Measurements from ENCODE around the gene GNPNAT1. TPM values are rescaled to one million over a fixed set of nuclear protein-coding genes. Genes with fewer than 3 reads are reported as not detected.

Gene GNPNAT1
- total and polyA plus RNA-seq, 9 of the 15 experiments (the other 6 are each of a cell fraction or from before 2014, with no cell fraction given) = 15.8 to 27.7 (median 25.3) TPM

DNA sequence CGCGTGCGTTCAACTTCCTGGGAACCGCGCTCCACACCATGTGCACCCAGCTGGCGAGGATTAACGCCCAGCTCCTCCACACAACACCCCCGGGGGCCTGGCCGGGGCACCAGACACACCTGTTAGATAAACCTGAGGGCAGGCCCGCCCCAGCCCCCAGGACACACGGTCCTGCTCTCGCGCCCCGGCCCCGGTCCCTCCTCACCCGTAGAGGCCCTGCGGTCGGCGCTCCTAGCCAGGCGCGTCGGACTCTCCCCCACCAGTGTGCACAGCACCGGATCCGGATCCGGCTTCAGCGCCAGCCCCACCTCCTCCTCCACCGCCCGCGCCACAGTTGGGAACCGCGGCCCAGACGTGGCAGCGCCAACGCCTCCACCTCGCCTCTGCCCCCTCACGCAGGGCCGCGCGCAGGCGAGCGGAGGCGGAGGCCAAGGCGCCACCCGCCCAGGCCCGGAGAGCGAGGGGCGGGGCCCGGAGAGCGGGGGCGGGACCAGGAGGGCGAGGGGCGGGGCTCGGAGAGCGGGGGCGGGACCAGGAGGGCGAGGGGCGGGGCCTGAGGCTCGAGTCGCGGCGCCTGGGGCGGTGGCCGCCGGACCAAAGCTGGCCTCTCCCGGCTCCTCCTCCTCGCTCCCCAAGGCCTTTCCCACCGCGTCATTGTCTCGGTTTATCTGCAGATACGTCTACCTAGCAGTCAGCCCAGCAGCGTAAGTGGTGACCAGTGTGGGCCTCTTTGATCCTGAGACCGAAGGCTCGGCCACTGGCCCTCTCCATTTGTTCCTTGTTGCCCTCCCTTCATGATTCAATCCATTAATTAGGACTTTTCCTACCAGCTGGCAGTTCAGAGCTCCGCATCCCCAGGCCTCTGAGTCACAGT, at the start of gene GNPNAT1 (continued):
- TF ChIP-seq, protein P1, sequence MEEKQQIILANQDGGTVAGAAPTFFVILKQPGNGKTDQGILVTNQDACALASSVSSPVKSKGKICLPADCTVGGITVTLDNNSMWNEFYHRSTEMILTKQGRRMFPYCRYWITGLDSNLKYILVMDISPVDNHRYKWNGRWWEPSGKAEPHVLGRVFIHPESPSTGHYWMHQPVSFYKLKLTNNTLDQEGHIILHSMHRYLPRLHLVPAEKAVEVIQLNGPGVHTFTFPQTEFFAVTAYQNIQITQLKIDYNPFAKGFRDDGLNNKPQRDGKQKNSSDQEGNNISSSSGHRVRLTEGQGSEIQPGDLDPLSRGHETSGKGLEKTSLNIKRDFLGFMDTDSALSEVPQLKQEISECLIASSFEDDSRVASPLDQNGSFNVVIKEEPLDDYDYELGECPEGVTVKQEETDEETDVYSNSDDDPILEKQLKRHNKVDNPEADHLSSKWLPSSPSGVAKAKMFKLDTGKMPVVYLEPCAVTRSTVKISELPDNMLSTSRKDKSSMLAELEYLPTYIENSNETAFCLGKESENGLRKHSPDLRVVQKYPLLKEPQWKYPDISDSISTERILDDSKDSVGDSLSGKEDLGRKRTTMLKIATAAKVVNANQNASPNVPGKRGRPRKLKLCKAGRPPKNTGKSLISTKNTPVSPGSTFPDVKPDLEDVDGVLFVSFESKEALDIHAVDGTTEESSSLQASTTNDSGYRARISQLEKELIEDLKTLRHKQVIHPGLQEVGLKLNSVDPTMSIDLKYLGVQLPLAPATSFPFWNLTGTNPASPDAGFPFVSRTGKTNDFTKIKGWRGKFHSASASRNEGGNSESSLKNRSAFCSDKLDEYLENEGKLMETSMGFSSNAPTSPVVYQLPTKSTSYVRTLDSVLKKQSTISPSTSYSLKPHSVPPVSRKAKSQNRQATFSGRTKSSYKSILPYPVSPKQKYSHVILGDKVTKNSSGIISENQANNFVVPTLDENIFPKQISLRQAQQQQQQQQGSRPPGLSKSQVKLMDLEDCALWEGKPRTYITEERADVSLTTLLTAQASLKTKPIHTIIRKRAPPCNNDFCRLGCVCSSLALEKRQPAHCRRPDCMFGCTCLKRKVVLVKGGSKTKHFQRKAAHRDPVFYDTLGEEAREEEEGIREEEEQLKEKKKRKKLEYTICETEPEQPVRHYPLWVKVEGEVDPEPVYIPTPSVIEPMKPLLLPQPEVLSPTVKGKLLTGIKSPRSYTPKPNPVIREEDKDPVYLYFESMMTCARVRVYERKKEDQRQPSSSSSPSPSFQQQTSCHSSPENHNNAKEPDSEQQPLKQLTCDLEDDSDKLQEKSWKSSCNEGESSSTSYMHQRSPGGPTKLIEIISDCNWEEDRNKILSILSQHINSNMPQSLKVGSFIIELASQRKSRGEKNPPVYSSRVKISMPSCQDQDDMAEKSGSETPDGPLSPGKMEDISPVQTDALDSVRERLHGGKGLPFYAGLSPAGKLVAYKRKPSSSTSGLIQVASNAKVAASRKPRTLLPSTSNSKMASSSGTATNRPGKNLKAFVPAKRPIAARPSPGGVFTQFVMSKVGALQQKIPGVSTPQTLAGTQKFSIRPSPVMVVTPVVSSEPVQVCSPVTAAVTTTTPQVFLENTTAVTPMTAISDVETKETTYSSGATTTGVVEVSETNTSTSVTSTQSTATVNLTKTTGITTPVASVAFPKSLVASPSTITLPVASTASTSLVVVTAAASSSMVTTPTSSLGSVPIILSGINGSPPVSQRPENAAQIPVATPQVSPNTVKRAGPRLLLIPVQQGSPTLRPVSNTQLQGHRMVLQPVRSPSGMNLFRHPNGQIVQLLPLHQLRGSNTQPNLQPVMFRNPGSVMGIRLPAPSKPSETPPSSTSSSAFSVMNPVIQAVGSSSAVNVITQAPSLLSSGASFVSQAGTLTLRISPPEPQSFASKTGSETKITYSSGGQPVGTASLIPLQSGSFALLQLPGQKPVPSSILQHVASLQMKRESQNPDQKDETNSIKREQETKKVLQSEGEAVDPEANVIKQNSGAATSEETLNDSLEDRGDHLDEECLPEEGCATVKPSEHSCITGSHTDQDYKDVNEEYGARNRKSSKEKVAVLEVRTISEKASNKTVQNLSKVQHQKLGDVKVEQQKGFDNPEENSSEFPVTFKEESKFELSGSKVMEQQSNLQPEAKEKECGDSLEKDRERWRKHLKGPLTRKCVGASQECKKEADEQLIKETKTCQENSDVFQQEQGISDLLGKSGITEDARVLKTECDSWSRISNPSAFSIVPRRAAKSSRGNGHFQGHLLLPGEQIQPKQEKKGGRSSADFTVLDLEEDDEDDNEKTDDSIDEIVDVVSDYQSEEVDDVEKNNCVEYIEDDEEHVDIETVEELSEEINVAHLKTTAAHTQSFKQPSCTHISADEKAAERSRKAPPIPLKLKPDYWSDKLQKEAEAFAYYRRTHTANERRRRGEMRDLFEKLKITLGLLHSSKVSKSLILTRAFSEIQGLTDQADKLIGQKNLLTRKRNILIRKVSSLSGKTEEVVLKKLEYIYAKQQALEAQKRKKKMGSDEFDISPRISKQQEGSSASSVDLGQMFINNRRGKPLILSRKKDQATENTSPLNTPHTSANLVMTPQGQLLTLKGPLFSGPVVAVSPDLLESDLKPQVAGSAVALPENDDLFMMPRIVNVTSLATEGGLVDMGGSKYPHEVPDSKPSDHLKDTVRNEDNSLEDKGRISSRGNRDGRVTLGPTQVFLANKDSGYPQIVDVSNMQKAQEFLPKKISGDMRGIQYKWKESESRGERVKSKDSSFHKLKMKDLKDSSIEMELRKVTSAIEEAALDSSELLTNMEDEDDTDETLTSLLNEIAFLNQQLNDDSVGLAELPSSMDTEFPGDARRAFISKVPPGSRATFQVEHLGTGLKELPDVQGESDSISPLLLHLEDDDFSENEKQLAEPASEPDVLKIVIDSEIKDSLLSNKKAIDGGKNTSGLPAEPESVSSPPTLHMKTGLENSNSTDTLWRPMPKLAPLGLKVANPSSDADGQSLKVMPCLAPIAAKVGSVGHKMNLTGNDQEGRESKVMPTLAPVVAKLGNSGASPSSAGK (IDR thresholded peaks at IDR 0.05) = peak; percentile 89
- no peak for TF ChIP-seq PRMT5 (CRISPR knock-in tag; IDR thresholded peaks at IDR 0.05)
- peak; percentile 82 for TF ChIP-seq POLR2A (conservative IDR thresholded peaks at IDR 0.05)
- TF ChIP-seq, protein P2, sequence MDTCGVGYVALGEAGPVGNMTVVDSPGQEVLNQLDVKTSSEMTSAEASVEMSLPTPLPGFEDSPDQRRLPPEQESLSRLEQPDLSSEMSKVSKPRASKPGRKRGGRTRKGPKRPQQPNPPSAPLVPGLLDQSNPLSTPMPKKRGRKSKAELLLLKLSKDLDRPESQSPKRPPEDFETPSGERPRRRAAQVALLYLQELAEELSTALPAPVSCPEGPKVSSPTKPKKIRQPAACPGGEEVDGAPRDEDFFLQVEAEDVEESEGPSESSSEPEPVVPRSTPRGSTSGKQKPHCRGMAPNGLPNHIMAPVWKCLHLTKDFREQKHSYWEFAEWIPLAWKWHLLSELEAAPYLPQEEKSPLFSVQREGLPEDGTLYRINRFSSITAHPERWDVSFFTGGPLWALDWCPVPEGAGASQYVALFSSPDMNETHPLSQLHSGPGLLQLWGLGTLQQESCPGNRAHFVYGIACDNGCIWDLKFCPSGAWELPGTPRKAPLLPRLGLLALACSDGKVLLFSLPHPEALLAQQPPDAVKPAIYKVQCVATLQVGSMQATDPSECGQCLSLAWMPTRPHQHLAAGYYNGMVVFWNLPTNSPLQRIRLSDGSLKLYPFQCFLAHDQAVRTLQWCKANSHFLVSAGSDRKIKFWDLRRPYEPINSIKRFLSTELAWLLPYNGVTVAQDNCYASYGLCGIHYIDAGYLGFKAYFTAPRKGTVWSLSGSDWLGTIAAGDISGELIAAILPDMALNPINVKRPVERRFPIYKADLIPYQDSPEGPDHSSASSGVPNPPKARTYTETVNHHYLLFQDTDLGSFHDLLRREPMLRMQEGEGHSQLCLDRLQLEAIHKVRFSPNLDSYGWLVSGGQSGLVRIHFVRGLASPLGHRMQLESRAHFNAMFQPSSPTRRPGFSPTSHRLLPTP (IDR thresholded peaks at IDR 0.05; ENCODE audit: borderline replicate concordance, extremely low read depth, insufficient read length) = no peak
- TF ChIP-seq NR4A1 (CRISPR knock-in tag; IDR thresholded peaks at IDR 0.05) = no peak
- no peak for TF ChIP-seq NR4A1 (tag; IDR thresholded peaks at IDR 0.05)
- no peak for TF ChIP-seq ZNF584 (CRISPR knock-in tag; IDR thresholded peaks at IDR 0.05; ENCODE audit: low read depth)
- 0 out of 2 replicates have a peak, but pooled peaks have one; percentile 68 for TF ChIP-seq GATAD2A (IDR thresholded peaks at IDR 0.05)
- TF ChIP-seq XRCC5 (IDR thresholded peaks at IDR 0.05; ENCODE audit: low read depth, low read length) = no peak
- TF ChIP-seq, protein P3, sequence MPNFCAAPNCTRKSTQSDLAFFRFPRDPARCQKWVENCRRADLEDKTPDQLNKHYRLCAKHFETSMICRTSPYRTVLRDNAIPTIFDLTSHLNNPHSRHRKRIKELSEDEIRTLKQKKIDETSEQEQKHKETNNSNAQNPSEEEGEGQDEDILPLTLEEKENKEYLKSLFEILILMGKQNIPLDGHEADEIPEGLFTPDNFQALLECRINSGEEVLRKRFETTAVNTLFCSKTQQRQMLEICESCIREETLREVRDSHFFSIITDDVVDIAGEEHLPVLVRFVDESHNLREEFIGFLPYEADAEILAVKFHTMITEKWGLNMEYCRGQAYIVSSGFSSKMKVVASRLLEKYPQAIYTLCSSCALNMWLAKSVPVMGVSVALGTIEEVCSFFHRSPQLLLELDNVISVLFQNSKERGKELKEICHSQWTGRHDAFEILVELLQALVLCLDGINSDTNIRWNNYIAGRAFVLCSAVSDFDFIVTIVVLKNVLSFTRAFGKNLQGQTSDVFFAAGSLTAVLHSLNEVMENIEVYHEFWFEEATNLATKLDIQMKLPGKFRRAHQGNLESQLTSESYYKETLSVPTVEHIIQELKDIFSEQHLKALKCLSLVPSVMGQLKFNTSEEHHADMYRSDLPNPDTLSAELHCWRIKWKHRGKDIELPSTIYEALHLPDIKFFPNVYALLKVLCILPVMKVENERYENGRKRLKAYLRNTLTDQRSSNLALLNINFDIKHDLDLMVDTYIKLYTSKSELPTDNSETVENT (CRISPR knock-in tag; IDR thresholded peaks at IDR 0.05) = no peak; the same call in 1 of the 2 replicates
